GM18951 (cell line): Measurements from ENCODE around the gene KIF16B.

ENCODE experiments used
- POLR2A ChIP-seq: IDR thresholded peaks from 4 replicates; pipeline ENCODE4 v1.6.1; 2011; ENCODE audit warnings: mild to moderate bottlenecking; ENCODE audit not compliant: insufficient read length, insufficient read depth; ENCODE audit errors: extremely low read depth
- in situ Hi-C: fragments of 300-500 bp; cut with MboI; formaldehyde crosslinking; loops from one replicate; pipeline ENCODE4 v1.12.0; 2022; ENCODE audit warnings: low sequenced_read_pairs, mixed read lengths, inconsistent platforms; ENCODE audit not compliant: unreplicated experiment

The KIF16B gene

GRCh38 chr20:16483024-16483423, 90.2 kb downstream of the KIF16B start:
- in situ Hi-C loops, result loop anchor here (25.0 kb wide), 1 partner anchor 771 kb away; no protein-coding TSS in a partner anchor
- no peak for TF ChIP-seq POLR2A

DNA sequence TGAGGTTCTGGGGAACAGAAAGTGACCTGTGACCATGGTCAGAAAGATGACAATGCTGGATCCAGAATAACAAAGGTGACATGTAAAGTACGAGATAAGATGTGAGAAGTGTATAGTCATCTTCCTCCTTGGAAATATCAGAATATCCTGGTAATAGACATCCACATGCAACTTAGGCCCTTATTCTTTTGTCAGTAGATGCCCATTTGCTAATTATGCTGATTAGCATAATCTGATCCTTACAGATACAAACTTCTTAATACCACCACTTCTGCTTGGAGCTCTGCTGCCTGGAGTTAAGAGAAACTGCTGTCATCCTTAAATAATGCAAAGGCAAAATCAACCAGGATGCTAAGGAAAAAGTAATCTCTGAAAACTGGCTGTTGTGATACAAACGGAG, 91.3 kb downstream of the KIF16B start:
- in situ Hi-C loops, result loop anchor here (25.0 kb wide), 1 partner anchor 770 kb away; no protein-coding TSS in a partner anchor
- no peak for TF ChIP-seq POLR2A

- in situ Hi-C loops, result loop anchor here (25.0 kb wide), 1 partner anchor 767 kb away; no protein-coding TSS in a partner anchor
- no peak for TF ChIP-seq POLR2A
Observed at GRCh38 chr20:16479666-16480065, 93.6 kb downstream of the KIF16B start.

DNA sequence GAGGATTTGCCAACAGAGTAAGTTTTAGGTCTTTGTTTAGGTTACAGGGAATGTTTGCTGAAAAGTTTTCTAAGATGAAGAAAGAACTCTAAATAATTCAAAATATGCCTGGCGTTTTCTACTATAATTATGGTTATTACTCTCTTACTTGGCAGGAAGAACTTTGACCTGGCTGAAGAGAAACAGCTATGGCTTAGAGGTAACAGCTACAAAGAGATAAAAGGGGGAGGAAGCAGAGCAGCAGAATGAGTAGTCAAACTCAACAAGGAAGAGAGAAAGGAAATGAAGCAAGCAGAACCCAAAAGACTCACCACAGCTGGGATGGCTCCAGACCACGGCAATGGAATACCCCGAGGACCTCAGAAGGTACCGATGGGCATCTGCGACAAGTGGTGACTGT, 95.6 kb downstream of the KIF16B start:
- TF ChIP-seq POLR2A, result no peak
- in situ Hi-C loops, result loop anchor here (25.0 kb wide), 1 partner anchor 765 kb away; no protein-coding TSS in a partner anchor

GRCh38 chr20:16476032-16476431, 97.2 kb downstream of the KIF16B start:
- in situ Hi-C loops, result loop anchor here (25.0 kb wide), 1 partner anchor 764 kb away; no protein-coding TSS in a partner anchor
- TF ChIP-seq POLR2A, result no peak

GRCh38 chr20:16475225-16475624, 98.0 kb downstream of the KIF16B start:
- in situ Hi-C loops, result loop anchor here (25.0 kb wide), 1 partner anchor 763 kb away; no protein-coding TSS in a partner anchor

DNA sequence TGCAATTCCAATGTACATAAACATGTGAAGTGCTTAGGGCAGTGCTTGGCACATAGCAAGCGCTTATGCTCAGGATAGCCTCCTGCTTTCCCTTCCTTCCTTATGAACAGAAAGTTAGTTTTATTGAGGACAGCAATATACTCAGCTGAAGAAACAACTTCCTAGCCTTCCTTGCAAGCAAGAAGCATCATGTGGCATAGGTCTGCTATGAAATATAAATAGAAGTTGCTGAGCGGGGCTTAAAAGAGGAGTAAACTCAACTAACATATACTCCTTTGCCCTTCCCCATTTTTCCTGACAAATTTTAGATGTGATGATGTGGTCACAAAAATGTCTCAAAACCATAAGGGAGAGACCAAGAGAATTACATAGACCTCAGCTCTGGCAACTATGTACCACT, 98.9 kb downstream of the KIF16B start:
- TF ChIP-seq POLR2A, result no peak
- in situ Hi-C loops, result no loop called here

More at GRCh38 chr20:16475225-16475624, 98.0 kb downstream of the KIF16B start:
- no peak for TF ChIP-seq POLR2A

DNA sequence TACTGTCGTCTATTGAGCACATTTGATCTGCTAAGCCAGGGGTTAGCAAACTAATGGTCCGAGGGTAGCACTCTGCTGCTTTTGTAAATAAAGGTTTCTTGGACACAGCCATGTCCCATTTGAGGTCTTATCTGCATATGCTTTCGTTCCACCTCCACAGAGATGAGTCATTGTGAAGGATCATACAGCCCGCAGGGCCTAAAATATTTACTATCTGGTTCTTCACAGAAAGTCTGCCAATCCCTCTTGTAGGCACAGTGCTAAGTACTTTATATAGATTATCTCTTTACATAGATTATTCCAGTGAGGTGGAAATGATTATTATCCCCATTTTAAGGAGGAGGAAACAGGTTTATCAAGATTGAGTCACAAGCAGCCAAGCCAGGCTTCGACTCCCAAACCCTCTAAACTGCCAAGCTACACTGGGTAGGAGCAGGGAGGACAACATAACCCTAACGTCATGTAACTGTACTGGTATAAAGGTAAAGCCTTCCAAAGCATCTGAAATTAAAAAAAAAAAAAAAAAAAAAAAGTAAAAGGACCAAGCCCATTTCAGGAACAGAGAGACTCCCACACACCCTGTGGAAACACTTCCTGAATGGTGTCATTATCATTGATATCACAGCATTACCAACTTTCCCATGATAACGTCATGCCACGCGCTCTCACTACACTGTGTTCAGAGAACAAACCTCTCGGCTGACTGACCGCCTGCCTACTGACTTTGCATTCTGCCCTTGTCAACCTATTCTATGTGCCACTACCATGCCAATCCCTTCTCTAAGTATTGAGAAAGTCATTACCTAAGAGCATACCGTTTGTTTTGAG, 101.0 kb downstream of the KIF16B start:
- in situ Hi-C loops, result no loop called here
- no peak for TF ChIP-seq POLR2A

DNA sequence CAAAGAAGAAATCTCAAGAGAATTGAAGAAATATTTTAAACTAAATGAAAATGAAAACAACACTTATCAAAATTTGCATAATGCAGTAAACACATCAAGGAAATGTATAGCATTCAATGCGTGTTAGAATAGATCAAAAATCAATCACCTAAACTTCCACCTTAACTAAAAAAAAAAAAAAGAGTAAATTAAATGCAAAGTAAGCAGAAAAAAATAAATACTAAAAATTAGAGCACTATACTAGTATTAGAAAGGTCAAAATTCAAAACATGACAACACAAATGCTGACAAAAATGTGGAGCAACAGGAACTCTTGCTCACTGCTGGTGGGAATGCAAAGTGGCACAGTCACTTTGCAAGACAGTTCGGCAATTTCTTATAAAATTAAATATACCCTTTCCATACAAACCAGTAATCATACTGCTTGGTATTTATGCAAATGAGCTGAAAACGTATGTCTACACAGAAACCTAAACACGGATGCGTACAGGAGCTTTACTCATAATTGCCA, 103.8 kb downstream of the KIF16B start:
- no peak for TF ChIP-seq POLR2A
- in situ Hi-C loops, result no loop called here

GRCh38 chr20:16462711-16463110, 110.5 kb downstream of the KIF16B start:
- TF ChIP-seq POLR2A, result no peak
- in situ Hi-C loops, result no loop called here

- no peak for TF ChIP-seq POLR2A
- in situ Hi-C loops, result no loop called here
Observed at GRCh38 chr20:16459019-16459700, 114.1 kb downstream of the KIF16B start.

DNA sequence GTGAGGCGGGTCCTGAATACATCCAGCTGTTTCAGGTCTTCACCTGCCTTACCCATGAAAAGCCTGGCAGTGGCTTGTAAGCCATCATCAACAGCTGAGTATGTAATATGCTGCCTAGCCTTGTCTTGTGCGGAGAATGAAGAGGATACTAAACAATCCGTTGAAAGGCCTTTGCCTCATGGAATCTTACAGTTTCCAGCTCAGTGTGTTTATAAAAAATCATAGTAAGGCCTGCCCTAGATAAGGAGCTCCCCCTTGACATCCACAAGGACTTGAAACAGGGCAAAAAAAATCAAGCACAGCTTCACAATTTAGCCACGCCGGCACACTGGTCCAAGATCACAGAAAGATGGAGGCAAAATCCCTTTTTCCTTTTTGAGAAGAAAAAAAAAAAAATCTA, 115.7 kb downstream of the KIF16B start:
- no peak for TF ChIP-seq POLR2A
- in situ Hi-C loops, result no loop called here

DNA sequence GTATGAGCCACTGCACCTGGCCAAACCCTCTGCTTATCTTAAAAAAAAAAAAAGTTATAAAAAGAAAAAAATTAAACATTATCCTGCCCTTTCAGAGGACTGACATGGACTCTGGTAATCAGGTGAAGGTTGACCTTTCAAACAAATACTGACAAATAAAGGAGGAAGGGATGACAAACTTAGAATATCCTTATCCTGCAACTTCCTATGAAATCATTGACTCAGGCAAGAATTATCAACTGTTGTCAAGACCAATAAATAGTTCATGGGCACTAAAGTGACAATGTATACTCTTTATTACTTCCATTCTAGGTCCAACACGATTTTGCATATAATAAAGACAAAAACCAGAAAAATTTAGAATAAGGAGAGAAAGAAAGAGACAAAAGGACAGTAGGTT, 117.9 kb downstream of the KIF16B start:
- in situ Hi-C loops, result no loop called here
- no peak for TF ChIP-seq POLR2A
